Measurements from ENCODE around the gene LEO1.

LEO1 gene

DNA sequence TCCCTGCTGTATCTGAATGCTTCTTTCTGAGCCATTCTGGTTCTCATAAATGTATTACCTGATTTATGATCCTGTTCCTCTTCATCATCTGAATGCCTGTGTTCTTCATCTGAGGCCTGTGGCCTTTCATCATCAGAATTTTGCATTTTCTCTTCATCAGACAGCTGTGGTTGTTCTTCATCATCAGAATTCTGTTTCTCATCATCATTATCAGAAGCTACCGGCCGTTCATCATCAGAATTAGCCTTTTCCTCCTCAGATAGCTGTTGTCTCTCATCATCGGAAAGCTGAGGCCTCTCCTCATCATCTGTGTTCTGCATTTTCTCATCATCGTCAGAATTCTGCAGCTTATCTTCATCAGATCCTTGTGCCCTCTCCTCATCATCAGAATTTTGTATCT lies 5.9 kb downstream of the LEO1 start:
- peaks cover 36% of the 10 kb centered on the region; the same call in 1 of the 2 replicates for H3K36me3 ChIP-seq (ENCODE audit: insufficient read depth, low read length)
- H3K9ac ChIP-seq (ENCODE audit: low read depth, low read length, poor library complexity, severe bottlenecking), result no peak overlapping the region
- no peaks in the 10 kb centered on the region for H3F3A ChIP-seq (ENCODE audit: low read depth)
- H3K9me2 ChIP-seq (replicated peaks; ENCODE audit: low read depth, low read length), result no peaks in the 10 kb centered on the region
- peak overlapping the region; percentile 57 for H3K4me2 ChIP-seq (ENCODE audit: low read depth, low read length, poor library complexity, severe bottlenecking)
- H3K27me3 ChIP-seq (ENCODE audit: insufficient read depth, low read length, poor library complexity, severe bottlenecking), result no peaks in the 10 kb centered on the region
- peaks cover 18% of the 10 kb centered on the region for H4K20me1 ChIP-seq (ENCODE audit: insufficient read depth, low read length, poor library complexity, severe bottlenecking)
- TF ChIP-seq, protein P1, sequence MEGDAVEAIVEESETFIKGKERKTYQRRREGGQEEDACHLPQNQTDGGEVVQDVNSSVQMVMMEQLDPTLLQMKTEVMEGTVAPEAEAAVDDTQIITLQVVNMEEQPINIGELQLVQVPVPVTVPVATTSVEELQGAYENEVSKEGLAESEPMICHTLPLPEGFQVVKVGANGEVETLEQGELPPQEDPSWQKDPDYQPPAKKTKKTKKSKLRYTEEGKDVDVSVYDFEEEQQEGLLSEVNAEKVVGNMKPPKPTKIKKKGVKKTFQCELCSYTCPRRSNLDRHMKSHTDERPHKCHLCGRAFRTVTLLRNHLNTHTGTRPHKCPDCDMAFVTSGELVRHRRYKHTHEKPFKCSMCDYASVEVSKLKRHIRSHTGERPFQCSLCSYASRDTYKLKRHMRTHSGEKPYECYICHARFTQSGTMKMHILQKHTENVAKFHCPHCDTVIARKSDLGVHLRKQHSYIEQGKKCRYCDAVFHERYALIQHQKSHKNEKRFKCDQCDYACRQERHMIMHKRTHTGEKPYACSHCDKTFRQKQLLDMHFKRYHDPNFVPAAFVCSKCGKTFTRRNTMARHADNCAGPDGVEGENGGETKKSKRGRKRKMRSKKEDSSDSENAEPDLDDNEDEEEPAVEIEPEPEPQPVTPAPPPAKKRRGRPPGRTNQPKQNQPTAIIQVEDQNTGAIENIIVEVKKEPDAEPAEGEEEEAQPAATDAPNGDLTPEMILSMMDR (conservative IDR thresholded peaks at IDR 0.05; ENCODE audit: low read length), result no peak
- no peak for TF ChIP-seq EZH2phosphoT487 (IDR thresholded peaks at IDR 0.05; ENCODE audit: borderline replicate concordance)
- H3K79me2 ChIP-seq (ENCODE audit: insufficient read depth, low read length), result peaks cover 78% of the 10 kb centered on the region
- peak overlapping the region; percentile 32 for H3K4me3 ChIP-seq (ENCODE audit: low read length, poor library complexity, severe bottlenecking)
- H2AFZ ChIP-seq (ENCODE audit: low read length), result no peak overlapping the region
- H3K4me1 ChIP-seq (ENCODE audit: insufficient read depth, low read length, poor library complexity, severe bottlenecking), result peaks cover 26% of the 10 kb centered on the region
- H3K9me3 ChIP-seq (ENCODE audit: insufficient read depth, low read depth, low read length), result peaks cover 12% of the 10 kb centered on the region

DNA sequence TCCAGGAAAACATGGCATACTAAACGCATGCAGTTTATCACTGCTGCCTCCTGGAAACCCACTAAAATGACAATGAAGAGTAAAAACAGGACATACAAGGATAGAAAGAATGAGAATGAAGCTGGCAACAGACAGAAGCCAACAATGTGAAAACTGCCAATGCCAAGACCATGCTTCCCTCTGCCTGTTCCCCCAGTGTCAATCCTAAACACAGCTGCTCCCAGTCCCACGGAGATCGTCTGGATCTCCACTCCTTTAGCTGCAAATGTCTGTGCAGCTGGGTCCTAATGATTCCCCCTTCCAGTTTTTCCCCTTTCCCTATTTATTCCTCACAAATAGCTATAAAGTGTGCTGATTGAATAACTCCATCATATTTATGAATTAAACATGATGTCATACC lies 16.1 kb downstream of the LEO1 start:
- no peaks in the 10 kb centered on the region for H3K79me2 ChIP-seq (ENCODE audit: insufficient read depth, low read length)
- peaks cover 92% of the 10 kb centered on the region for H3K36me3 ChIP-seq (ENCODE audit: insufficient read depth, low read length)
- H4K20me1 ChIP-seq (ENCODE audit: insufficient read depth, low read length, poor library complexity, severe bottlenecking), result no peaks in the 10 kb centered on the region
- no peak for TF ChIP-seq EZH2phosphoT487 (IDR thresholded peaks at IDR 0.05; ENCODE audit: borderline replicate concordance)
- no peaks in the 10 kb centered on the region for H3K4me1 ChIP-seq (ENCODE audit: insufficient read depth, low read length, poor library complexity, severe bottlenecking)
- H3K9me3 ChIP-seq (ENCODE audit: insufficient read depth, low read depth, low read length), result no peaks in the 10 kb centered on the region
- H3K4me2 ChIP-seq (ENCODE audit: low read depth, low read length, poor library complexity, severe bottlenecking), result no peak overlapping the region
- no peak overlapping the region for H3K9ac ChIP-seq (ENCODE audit: low read depth, low read length, poor library complexity, severe bottlenecking)
- no peak overlapping the region for H3K4me3 ChIP-seq (ENCODE audit: low read length, poor library complexity, severe bottlenecking)
- H3K9me2 ChIP-seq (replicated peaks; ENCODE audit: low read depth, low read length), result no peaks in the 10 kb centered on the region
- no peaks in the 10 kb centered on the region for H3F3A ChIP-seq (ENCODE audit: low read depth)
- no peak overlapping the region for H2AFZ ChIP-seq (ENCODE audit: low read length)
- H3K27me3 ChIP-seq (ENCODE audit: insufficient read depth, low read length, poor library complexity, severe bottlenecking), result no peaks in the 10 kb centered on the region

DNA sequence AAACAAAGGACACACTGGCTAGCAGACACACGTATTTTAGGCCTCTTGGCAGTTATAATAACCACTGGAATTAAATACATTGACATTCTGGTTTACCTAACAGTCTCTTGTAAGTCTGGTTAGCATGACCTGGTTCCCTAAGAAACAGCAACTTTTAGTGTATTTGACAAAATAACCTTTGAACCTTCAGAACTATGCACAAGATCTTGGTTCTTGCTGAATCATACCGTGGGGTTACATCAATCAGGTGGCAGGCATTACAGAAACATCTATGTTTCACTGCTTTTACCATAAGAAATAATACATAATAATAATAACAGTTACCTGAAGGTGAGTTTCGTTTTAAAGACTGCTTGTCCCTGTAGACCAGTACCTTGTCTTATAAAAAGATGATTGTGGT lies 18.8 kb downstream of the LEO1 start:
- Histone ChIP-seq H3K27me3 (ENCODE audit: insufficient read depth, low read length, poor library complexity, severe bottlenecking) (no peaks in the 10 kb centered on the region), H2AFZ (ENCODE audit: low read length) (no peak overlapping the region), H3K9me3 (ENCODE audit: insufficient read depth, low read depth, low read length) (no peaks in the 10 kb centered on the region), H4K20me1 (ENCODE audit: insufficient read depth, low read length, poor library complexity, severe bottlenecking) (no peaks in the 10 kb centered on the region), H3K36me3 (ENCODE audit: insufficient read depth, low read length) (peaks cover 93% of the 10 kb centered on the region), H3K79me2 (ENCODE audit: insufficient read depth, low read length) (no peaks in the 10 kb centered on the region), H3K4me1 (ENCODE audit: insufficient read depth, low read length, poor library complexity, severe bottlenecking) (no peaks in the 10 kb centered on the region), H3K4me2 (ENCODE audit: low read depth, low read length, poor library complexity, severe bottlenecking) (no peak overlapping the region), H3K9me2 (replicated peaks; ENCODE audit: low read depth, low read length) (no peaks in the 10 kb centered on the region), H3K4me3 (ENCODE audit: low read length, poor library complexity, severe bottlenecking) (no peak overlapping the region), H3F3A (ENCODE audit: low read depth) (no peaks in the 10 kb centered on the region), H3K9ac (ENCODE audit: low read depth, low read length, poor library complexity, severe bottlenecking) (no peak overlapping the region)
- TF ChIP-seq EZH2phosphoT487 (IDR thresholded peaks at IDR 0.05; ENCODE audit: borderline replicate concordance), result no peak
- TF ChIP-seq, protein P1 (conservative IDR thresholded peaks at IDR 0.05; ENCODE audit: low read length), result no peak

DNA sequence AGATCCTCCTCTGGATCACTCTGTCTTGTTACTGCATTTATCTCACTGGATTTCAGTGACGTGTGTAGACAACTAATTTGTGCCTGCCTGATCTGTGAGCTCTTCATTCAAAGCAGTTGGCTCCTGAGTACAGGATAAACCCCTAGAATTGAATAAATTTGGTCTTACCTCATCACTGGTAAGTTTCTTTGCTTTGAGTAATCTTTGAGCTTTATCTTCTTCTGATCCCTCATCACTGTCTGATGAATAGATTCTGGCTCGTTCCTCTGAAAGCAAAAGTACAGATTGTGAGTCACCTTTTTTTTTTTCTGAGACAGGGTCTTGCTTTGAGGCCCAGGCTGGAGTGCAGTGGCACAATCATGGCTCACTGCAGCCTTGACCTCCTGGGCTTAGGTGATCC lies 24.5 kb downstream of the LEO1 start:
- peaks cover 84% of the 10 kb centered on the region for H3K36me3 ChIP-seq (ENCODE audit: insufficient read depth, low read length)

More for the DNA sequence above, 24.5 kb downstream of the LEO1 start:
- Histone ChIP-seq H3F3A (ENCODE audit: low read depth) (no peaks in the 10 kb centered on the region), H3K9ac (ENCODE audit: low read depth, low read length, poor library complexity, severe bottlenecking) (no peak overlapping the region), H3K9me3 (ENCODE audit: insufficient read depth, low read depth, low read length) (no peaks in the 10 kb centered on the region), H4K20me1 (ENCODE audit: insufficient read depth, low read length, poor library complexity, severe bottlenecking) (no peaks in the 10 kb centered on the region), H3K4me2 (ENCODE audit: low read depth, low read length, poor library complexity, severe bottlenecking) (no peak overlapping the region), H3K9me2 (replicated peaks; ENCODE audit: low read depth, low read length) (no peaks in the 10 kb centered on the region), H2AFZ (ENCODE audit: low read length) (no peak overlapping the region), H3K79me2 (ENCODE audit: insufficient read depth, low read length) (no peaks in the 10 kb centered on the region), H3K4me1 (ENCODE audit: insufficient read depth, low read length, poor library complexity, severe bottlenecking) (no peaks in the 10 kb centered on the region), H3K4me3 (ENCODE audit: low read length, poor library complexity, severe bottlenecking) (no peak overlapping the region), H3K27me3 (ENCODE audit: insufficient read depth, low read length, poor library complexity, severe bottlenecking) (no peaks in the 10 kb centered on the region)
- no peak for TF ChIP-seq EZH2phosphoT487 (IDR thresholded peaks at IDR 0.05; ENCODE audit: borderline replicate concordance)
- TF ChIP-seq, protein P1 (conservative IDR thresholded peaks at IDR 0.05; ENCODE audit: low read length), result no peak

Data from Loucy (cell line).